SJCRH30 (cell line): ENCODE results near the gene CDK2AP2. TPM values are rescaled to one million over a fixed set of nuclear protein-coding genes. Genes with fewer than 3 reads are reported as not detected.
"Not testable (repeated sequence)": the region's sequence is repeated elsewhere in the genome, so short reads cannot be mapped to it uniquely, and the experiment has no call there.

ENCODE experiments used
- DNase-seq, 2 experiments: peaks; one replicate each; pipeline ENCODE4 v3.0.0-alpha.2; 2015 to 2020
- H3K27ac ChIP-seq: fragments of 250-450 bp; sonication (Bioruptor Pico); 2 replicates; pipeline ENCODE4 v1.5.1; 2020; ENCODE audit warnings: mild to moderate bottlenecking, moderate library complexity
- H3K27me3 ChIP-seq: fragments of 250-450 bp; sonication (Bioruptor Pico); 2 replicates; pipeline ENCODE4 v1.5.1; 2020; ENCODE audit warnings: mild to moderate bottlenecking, moderate library complexity
- H3K36me3 ChIP-seq: fragments of 250-450 bp; sonication (Bioruptor Pico); 2 replicates; pipeline ENCODE4 v1.5.1; 2020; ENCODE audit warnings: mild to moderate bottlenecking, moderate library complexity
- H3K4me1 ChIP-seq: fragments of 250-450 bp; sonication (Bioruptor Pico); 2 replicates; pipeline ENCODE4 v1.5.1; 2020; ENCODE audit warnings: mild to moderate bottlenecking, moderate library complexity
- H3K4me3 ChIP-seq: fragments of 250-450 bp; sonication (Bioruptor Pico); 2 replicates; pipeline ENCODE4 v1.5.1; 2020; ENCODE audit warnings: mild to moderate bottlenecking, moderate library complexity
- H3K9me3 ChIP-seq: fragments of 250-450 bp; sonication (Bioruptor Pico); replicated peaks from 2 replicates; pipeline ENCODE4 v1.5.1; 2020; ENCODE audit warnings: mild to moderate bottlenecking, moderate library complexity
- total RNA-seq: library from RNA; depleted of rRNA; stranded (reverse); fragments of >200 nt; shearing (Covaris generic); gene quantifications from 2 replicates; pipeline ENCODE4 v1.2.3, GENCODE V29; 2014

CDK2AP2 gene
- total RNA-seq, 1 experiment from 2014 or later = 15.9 TPM

GRCh38 chr11:67492069-67492727 lies 15.8 kb downstream of the CDK2AP2 start:
- H3K27ac ChIP-seq = no peak overlapping the region
- DNase-seq = no peak
- H3K9me3 ChIP-seq = no peaks in the 10 kb centered on the region
- H3K4me3 ChIP-seq = no peak overlapping the region
- no peaks in the 10 kb centered on the region for H3K27me3 ChIP-seq
- H3K36me3 ChIP-seq = no peaks in the 10 kb centered on the region
- no peaks in the 10 kb centered on the region for H3K4me1 ChIP-seq

GRCh38 chr11:67491276-67492068 lies 16.5 kb downstream of the CDK2AP2 start:
- Histone ChIP-seq H3K27ac (no peak overlapping the region), H3K36me3 (no peaks in the 10 kb centered on the region), H3K27me3 (no peaks in the 10 kb centered on the region), H3K9me3 (no peaks in the 10 kb centered on the region), H3K4me1 (no peaks in the 10 kb centered on the region), H3K4me3 (no peak overlapping the region)
- no peak for DNase-seq

DNA sequence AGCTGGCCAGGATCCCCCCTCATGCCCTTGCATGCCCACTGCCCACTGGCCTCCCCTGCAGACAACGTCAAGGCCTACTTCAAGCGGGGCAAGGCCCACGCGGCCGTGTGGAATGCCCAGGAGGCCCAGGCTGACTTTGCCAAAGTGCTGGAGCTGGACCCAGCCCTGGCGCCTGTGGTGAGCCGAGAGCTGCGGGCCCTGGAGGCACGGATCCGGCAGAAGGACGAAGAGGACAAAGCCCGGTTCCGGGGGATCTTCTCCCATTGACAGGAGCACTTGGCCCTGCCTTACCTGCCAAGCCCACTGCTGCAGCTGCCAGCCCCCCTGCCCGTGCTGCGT lies 17.3 kb downstream of the CDK2AP2 start:
- no peaks in the 10 kb centered on the region for H3K27me3 ChIP-seq

DNA sequence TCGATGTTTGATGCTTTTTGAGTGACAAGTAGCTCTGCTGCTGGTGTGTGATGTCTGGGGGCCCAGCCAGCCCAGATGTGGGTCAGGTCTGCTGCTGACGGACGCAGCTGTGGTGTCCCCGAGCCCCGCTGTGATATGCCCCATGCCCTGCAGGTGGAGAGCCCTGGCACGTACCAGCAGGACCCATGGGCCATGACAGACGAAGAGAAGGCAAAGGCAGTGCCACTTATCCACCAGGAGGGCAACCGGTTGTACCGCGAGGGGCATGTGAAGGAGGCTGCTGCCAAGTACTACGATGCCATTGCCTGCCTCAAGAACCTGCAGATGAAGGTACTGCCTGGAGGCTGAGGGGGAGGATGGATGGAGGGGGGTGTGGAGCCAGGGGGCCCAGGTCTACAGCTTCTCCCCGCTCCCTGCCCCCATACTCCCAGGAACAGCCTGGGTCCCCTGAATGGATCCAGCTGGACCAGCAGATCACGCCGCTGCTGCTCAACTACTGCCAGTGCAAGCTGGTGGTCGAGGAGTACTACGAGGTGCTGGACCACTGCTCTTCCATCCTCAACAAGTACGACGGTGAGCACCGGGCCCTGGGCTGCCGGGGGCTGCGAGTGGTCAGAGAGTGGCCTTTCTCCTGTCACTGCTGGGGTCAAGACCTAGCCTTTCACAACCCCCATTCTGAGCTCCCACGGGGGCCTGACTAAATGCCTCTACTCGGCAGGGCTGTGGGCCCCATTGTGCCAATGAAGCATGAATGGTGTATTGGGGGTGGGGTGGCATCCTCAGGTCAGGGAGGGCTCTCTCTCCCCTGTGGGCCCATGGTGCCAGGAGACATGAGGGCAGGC lies 17.9 kb downstream of the CDK2AP2 start:
- DNase-seq = no peak
- no peak overlapping the region for H3K4me3 ChIP-seq
- no peaks in the 10 kb centered on the region for H3K9me3 ChIP-seq
- H3K4me1 ChIP-seq = no peaks in the 10 kb centered on the region
- H3K36me3 ChIP-seq = no peaks in the 10 kb centered on the region
- H3K27ac ChIP-seq = no peak overlapping the region
- no peaks in the 10 kb centered on the region for H3K27me3 ChIP-seq

More for the DNA sequence above, 17.3 kb downstream of the CDK2AP2 start:
- no peaks in the 10 kb centered on the region for H3K4me1 ChIP-seq
- no peak overlapping the region for H3K27ac ChIP-seq
- H3K36me3 ChIP-seq = no peaks in the 10 kb centered on the region
- no peak for DNase-seq
- H3K9me3 ChIP-seq = no peaks in the 10 kb centered on the region
- H3K4me3 ChIP-seq = no peak overlapping the region

- Histone ChIP-seq H3K27me3 (no peaks in the 10 kb centered on the region), H3K4me1 (no peaks in the 10 kb centered on the region), H3K36me3 (no peaks in the 10 kb centered on the region), H3K4me3 (no peak overlapping the region), H3K27ac (no peak overlapping the region), H3K9me3 (no peaks in the 10 kb centered on the region)
- no peak for DNase-seq
Observed at GRCh38 chr11:67489203-67489884, 18.6 kb downstream of the CDK2AP2 start.

GRCh38 chr11:67486481-67487195 lies 21.3 kb downstream of the CDK2AP2 start:
- H3K4me3 ChIP-seq = no peak overlapping the region
- H3K27me3 ChIP-seq = no peaks in the 10 kb centered on the region
- H3K4me1 ChIP-seq = no peaks in the 10 kb centered on the region
- H3K9me3 ChIP-seq = no peaks in the 10 kb centered on the region
- DNase-seq = no peak
- no peaks in the 10 kb centered on the region for H3K36me3 ChIP-seq
- H3K27ac ChIP-seq = no peak overlapping the region

GRCh38 chr11:67485873-67486361 lies 22.0 kb downstream of the CDK2AP2 start:
- not testable (repeated sequence) for H3K4me3 ChIP-seq, H3K36me3 ChIP-seq, H3K9me3 ChIP-seq, H3K27me3 ChIP-seq, H3K27ac ChIP-seq, H3K4me1 ChIP-seq, DNase-seq

DNA sequence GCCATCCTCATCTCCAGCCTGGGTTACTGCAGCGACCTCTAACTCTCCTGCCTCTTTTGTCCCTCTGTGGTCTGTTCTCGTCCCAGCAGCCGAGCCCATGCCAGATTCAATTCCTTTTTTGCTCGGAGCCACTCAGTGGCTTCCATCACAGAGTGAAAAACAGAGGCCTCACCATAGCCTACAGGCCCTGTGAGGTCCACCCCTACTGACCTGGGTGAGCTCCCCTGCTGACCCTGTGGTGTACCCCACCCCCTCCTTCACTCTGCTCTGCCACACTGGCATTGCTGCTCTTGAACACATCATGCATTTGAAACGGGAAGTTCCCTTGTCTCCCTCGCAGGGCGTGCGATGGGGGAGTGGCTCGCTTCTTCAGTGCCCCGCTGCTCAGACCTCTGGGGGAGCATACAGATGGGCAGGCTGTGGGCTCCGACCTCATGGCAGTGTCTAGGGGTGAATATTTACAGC lies 23.1 kb downstream of the CDK2AP2 start:
- no peaks in the 10 kb centered on the region for H3K36me3 ChIP-seq
- H3K4me3 ChIP-seq = no peak overlapping the region
- H3K9me3 ChIP-seq = no peaks in the 10 kb centered on the region
- no peak for DNase-seq
- H3K4me1 ChIP-seq = no peaks in the 10 kb centered on the region
- no peak overlapping the region for H3K27ac ChIP-seq
- no peaks in the 10 kb centered on the region for H3K27me3 ChIP-seq

GRCh38 chr11:67483831-67484665 lies 23.9 kb downstream of the CDK2AP2 start:
- Histone ChIP-seq H3K27ac (no peak overlapping the region), H3K4me3 (no peak overlapping the region), H3K27me3 (no peaks in the 10 kb centered on the region), H3K9me3 (no peaks in the 10 kb centered on the region), H3K36me3 (no peaks in the 10 kb centered on the region), H3K4me1 (no peaks in the 10 kb centered on the region)
- no peak for DNase-seq

DNA sequence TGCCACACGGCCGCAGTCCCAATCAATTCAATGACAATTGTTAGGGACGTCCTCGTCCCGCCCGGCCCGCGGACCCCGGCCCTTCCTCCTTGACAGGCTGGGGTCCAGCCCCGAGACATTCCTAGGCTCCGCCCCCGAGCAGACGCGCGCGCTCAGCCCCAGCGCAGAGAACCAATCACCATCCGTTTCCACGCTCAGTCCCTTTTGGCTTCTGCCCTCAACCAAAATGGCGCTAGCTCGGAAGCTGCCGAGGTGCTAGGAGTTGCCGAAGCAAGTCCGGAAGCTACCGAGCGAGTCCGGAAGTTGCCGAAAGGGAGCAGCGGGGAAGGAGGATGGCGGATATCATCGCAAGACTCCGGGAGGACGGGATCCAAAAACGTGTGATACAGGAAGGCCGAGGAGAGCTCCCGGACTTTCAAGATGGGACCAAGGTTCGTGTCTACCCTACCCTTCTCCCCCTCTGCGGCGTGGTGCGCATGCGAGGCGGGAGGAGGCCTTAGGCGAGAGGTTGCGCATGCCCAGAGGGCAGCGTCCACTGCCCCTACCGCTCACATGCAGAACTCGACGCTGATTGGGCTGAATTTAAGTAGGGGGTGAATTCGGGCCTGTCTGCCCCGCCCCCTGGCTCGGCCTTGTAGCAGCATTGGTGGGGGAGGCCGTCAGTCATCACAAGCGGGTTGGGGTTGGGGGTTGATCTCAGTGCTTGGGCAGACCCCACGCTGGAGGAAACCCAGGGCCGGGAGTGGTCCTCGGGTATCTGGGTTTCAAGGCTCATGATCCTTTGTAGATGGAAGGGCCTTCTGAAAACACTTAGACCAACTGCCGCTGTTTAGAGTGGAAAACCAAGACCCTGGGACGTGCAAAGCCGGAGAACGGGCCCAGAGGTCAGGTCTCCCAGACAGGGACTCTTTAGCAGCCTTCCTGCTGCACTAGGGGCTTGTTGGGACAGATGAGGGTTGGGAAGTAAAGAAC lies 24.8 kb downstream of the CDK2AP2 start, which contains the start of gene AIP:
Gene AIP, plus strand, starts transcription at position 200 of the 972 bp plus-strand sequence. Its CDS starts 133 bp downstream, at position 333.
- peak; percentile 97 to 98 for DNase-seq
- no peaks in the 10 kb centered on the region for H3K36me3 ChIP-seq
- H3K4me1 ChIP-seq = no peaks in the 10 kb centered on the region
- H3K27ac ChIP-seq = peak within 1 kb of the TSS; percentile 45
- peak within 1 kb of the TSS; percentile 56 for H3K4me3 ChIP-seq
- no peaks in the 10 kb centered on the region for H3K27me3 ChIP-seq
- H3K9me3 ChIP-seq = no peaks in the 10 kb centered on the region

GRCh38 chr11:67482275-67482826 lies 25.6 kb downstream of the CDK2AP2 start:
- DNase-seq = no peak
- Histone ChIP-seq H3K27ac (no peak overlapping the region; the same call in 1 of the 2 replicates), H3K36me3 (no peaks in the 10 kb centered on the region), H3K4me3 (peak overlapping the region; percentile 56), H3K4me1 (no peaks in the 10 kb centered on the region), H3K27me3 (no peaks in the 10 kb centered on the region), H3K9me3 (no peaks in the 10 kb centered on the region)
